CD4-positive, alpha-beta T cell (primary cell): ENCODE data around the gene FABP7. TPM values are rescaled to one million over a fixed set of nuclear protein-coding genes. Genes with fewer than 3 reads are reported as not detected.

Experiments
- ATAC-seq: fragments of 200-7000 bp; cut with Tn5 transposase; one replicate; pipeline ENCODE4 v1.10.0; 2022; ENCODE audit warnings: mild to moderate bottlenecking; ENCODE audit not compliant: poor library complexity
- CTCF ChIA-PET: fragments of 350-600 bp; sonication (Branson Sonifier 250); formaldehyde crosslinking; loops from one replicate; lab custom pipeline; 2021; ENCODE audit warnings: antibody characterized with exemption, inconsistent platforms; lab: Charles Lee
- POLR2A ChIA-PET: fragments of 350-600 bp; sonication (Branson Sonifier 250); formaldehyde crosslinking; loops from one replicate; lab custom pipeline; 2021; ENCODE audit warnings: antibody characterized with exemption, inconsistent platforms; lab: Charles Lee
- DNase-seq, 14 experiments: peaks; one replicate each; pipeline ENCODE4 v3.0.0-alpha.2; 2013 to 2020; ENCODE audit warnings: mixed read lengths in 2 of 14
- H3K27ac ChIP-seq, 2 donors: one replicate each; pipeline versions ENCODE4 v1.5.1 to v1.7.0; 2013; ENCODE audit warnings: low read length in 2 of 2, low read depth in 1 of 2, mild to moderate bottlenecking in 1 of 2
- H3K27me3 ChIP-seq, 2 experiments: 1 replicate in 1 of 2; 2 replicates in 1 of 2; pipeline versions ENCODE4 v1.6.1 to v1.7.0; 2013; ENCODE audit warnings: low read length in 2 of 2, control low read depth in 1 of 2, mild to moderate bottlenecking in 1 of 2, moderate library complexity in 1 of 2; ENCODE audit not compliant: insufficient read depth in 2 of 2, control insufficient read depth in 1 of 2
- H3K36me3 ChIP-seq: one replicate; pipeline ENCODE4 v1.6.1; 2013; ENCODE audit warnings: low read length, control low read depth; ENCODE audit not compliant: insufficient read depth
- H3K4me1 ChIP-seq: one replicate; pipeline ENCODE4 v1.6.1; 2013; ENCODE audit warnings: low read length, control low read depth; ENCODE audit not compliant: insufficient read depth
- H3K4me3 ChIP-seq: one replicate; pipeline ENCODE4 v1.5.1; 2013; ENCODE audit warnings: mild to moderate bottlenecking, low read length, moderate library complexity
- H3K9me3 ChIP-seq, 2 experiments: 1 replicate in 1 of 2; 2 replicates in 1 of 2; pipeline versions ENCODE4 v1.6.1 to v1.7.0; 2013; ENCODE audit warnings: low read length in 2 of 2, mild to moderate bottlenecking in 2 of 2, control low read depth in 1 of 2, moderate library complexity in 1 of 2; ENCODE audit not compliant: control insufficient read depth in 1 of 2, insufficient read depth in 1 of 2
- H3K27ac Mint-ChIP-seq: one replicate; pipeline ENCODE4 v1.8.0; 2020; ENCODE audit warnings: mixed read lengths
- H3K27me3 Mint-ChIP-seq: one replicate; pipeline ENCODE4 v1.8.0; 2021; ENCODE audit warnings: mixed read lengths
- H3K36me3 Mint-ChIP-seq: one replicate; pipeline ENCODE4 v1.8.0; 2021; ENCODE audit warnings: low read depth, mixed read lengths
- H3K4me1 Mint-ChIP-seq: one replicate; pipeline ENCODE4 v1.8.0; 2021; ENCODE audit warnings: low read depth, mixed read lengths
- H3K4me3 Mint-ChIP-seq: one replicate; pipeline ENCODE4 v1.8.0; 2020; ENCODE audit warnings: mild to moderate bottlenecking, mixed read lengths
- H3K9me3 Mint-ChIP-seq: one replicate; pipeline ENCODE4 v1.8.0; 2020; ENCODE audit warnings: mixed read lengths
- CTCF ChIP-seq: fragments of 200-600 bp; IDR thresholded peaks from one replicate; pipeline ENCODE4 v1.8.0; 2022; ENCODE audit warnings: antibody characterized with exemption, mild to moderate bottlenecking
- intact Hi-C, 2 experiments: fragments of 100-400 bp; cut with DNase I in 1 of 2; cut with micrococcal nuclease in 1 of 2; formaldehyde crosslinking; loops; one replicate each; pipeline versions ENCODE4 v1.15.1 to v1.9.0; 2023 to 2025; cut with DNase I, micrococcal nuclease
- total RNA-seq, 174 experiments: library from RNA in 2 of 174; stranded (reverse) in 2 of 174; gene quantifications; one replicate each; pipeline ENCODE4 v1.2.3 and lab custom pipeline; 2021 to 2026

Gene FABP7
- total RNA-seq, 2 experiments from 2014 or later, result not detected

DNA sequence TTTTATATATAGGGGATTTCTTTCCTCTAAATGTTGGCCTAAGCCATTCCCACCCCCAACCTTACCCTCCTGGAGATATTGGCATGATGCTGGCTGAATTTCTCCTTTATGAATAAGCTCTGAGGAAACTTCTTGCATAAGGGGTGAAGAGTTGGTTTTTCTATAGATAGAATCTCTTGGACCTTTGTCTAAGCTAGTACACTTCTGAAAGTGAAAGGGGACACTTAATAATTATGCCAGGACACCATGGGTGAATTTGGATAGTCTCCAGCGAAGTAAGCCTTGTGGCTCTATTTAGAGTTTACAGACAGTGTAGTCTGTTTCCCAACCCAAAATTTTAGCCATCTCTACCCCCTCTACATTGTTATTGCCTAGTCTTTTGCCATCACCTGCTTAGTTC is 27.1 kb upstream of the FABP7 start:
- Histone ChIP-seq H3K4me3 (no peak overlapping the region), H3K9me3 (no peaks in the 10 kb centered on the region), H3K4me1 (peaks cover 3% of the 10 kb centered on the region), H3K27me3 (no peaks in the 10 kb centered on the region), H3K36me3 (no peaks in the 10 kb centered on the region), H3K27ac (no peak overlapping the region)
- peaks cover 21% of the 10 kb centered on the region for H3K4me1 Mint-ChIP-seq
- DNase-seq (no peak), ATAC-seq (no peak)
- no peak for TF ChIP-seq CTCF
- H3K27me3 Mint-ChIP-seq, result no peaks in the 10 kb centered on the region
- ChIA-PET POLR2A (no interaction called here), CTCF (no interaction called here)
- no peak overlapping the region for H3K27ac Mint-ChIP-seq
- H3K4me3 Mint-ChIP-seq, result no peak overlapping the region
- no peaks in the 10 kb centered on the region for H3K36me3 Mint-ChIP-seq
- no peaks in the 10 kb centered on the region for H3K9me3 Mint-ChIP-seq
- intact Hi-C loops, result no loop called here

- TF ChIP-seq CTCF, result no peak
- Mint-ChIP-seq H3K4me1 (peaks cover 21% of the 10 kb centered on the region), H3K27ac (no peak overlapping the region), H3K27me3 (no peaks in the 10 kb centered on the region), H3K4me3 (no peak overlapping the region), H3K36me3 (no peaks in the 10 kb centered on the region), H3K9me3 (no peaks in the 10 kb centered on the region)
- no peak overlapping the region for H3K4me3 ChIP-seq
- no peaks in the 10 kb centered on the region for H3K36me3 ChIP-seq
- H3K27me3 ChIP-seq, result no peaks in the 10 kb centered on the region
- ATAC-seq, result no peak
- ChIA-PET POLR2A (no interaction called here), CTCF (no interaction called here)
- peaks cover 3% of the 10 kb centered on the region for H3K4me1 ChIP-seq
- no peak for DNase-seq
- H3K27ac ChIP-seq, result no peak overlapping the region
- intact Hi-C loops, result no loop called here
- H3K9me3 ChIP-seq, result no peaks in the 10 kb centered on the region
Measured at GRCh38 chr6:122753000-122753687, 26.4 kb upstream of the FABP7 start.

- TF ChIP-seq CTCF, result no peak
- Histone ChIP-seq H3K27ac (no peak overlapping the region), H3K4me3 (no peak overlapping the region), H3K9me3 (no peaks in the 10 kb centered on the region), H3K4me1 (peaks cover 3% of the 10 kb centered on the region), H3K27me3 (no peaks in the 10 kb centered on the region), H3K36me3 (no peaks in the 10 kb centered on the region)
- DNase-seq (no peak), ATAC-seq (no peak)
- Mint-ChIP-seq H3K9me3 (no peaks in the 10 kb centered on the region), H3K27ac (no peak overlapping the region), H3K36me3 (no peaks in the 10 kb centered on the region), H3K4me1 (peaks cover 21% of the 10 kb centered on the region), H3K4me3 (no peak overlapping the region), H3K27me3 (no peaks in the 10 kb centered on the region)
- intact Hi-C loops, result no loop called here
- ChIA-PET CTCF (no interaction called here), POLR2A (no interaction called here)
Measured at GRCh38 chr6:122753688-122754056, 25.8 kb upstream of the FABP7 start.
